Measurements from ENCODE around the gene VCAN.

GRCh38 chr5:83577036-83577636 lies 105.6 kb downstream of the VCAN start:
- TF ChIP-seq POLR2AphosphoS5 (IDR thresholded peaks at IDR 0.05; ENCODE audit: borderline replicate concordance, low read depth, low read length): no peak
- TF ChIP-seq EZH2 (IDR thresholded peaks at IDR 0.05): no peak

Measured in SK-N-MC (cell line).